GM15510 (cell line): ENCODE results near the gene IFIT5.

Experiments used
- POLR2A ChIP-seq: IDR thresholded peaks from 3 replicates; pipeline ENCODE4 v1.6.1; 2011; ENCODE audit warnings: borderline replicate concordance; ENCODE audit not compliant: insufficient read length; ENCODE audit errors: extremely low read depth

The IFIT5 gene

DNA sequence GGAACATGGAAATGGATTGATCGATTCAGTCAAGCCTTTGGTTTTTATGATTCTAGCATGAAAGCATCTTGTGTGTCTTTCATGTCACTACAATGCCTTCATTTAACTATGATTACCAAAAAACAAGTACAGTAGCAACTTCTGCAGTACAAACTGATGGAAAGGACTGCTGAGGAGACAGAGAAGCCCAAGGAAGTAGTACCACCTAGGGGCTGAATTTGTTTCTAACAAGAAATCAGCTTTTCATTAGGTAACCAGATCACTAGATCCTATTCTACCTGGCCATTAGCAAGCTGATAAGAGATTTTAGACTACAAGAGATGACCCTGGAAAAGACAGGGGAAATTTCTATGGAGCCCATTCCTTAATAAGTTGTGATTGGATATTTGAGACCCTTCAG, 25.1 kb upstream of the IFIT5 start:
- no peak for TF ChIP-seq POLR2A

GRCh38 chr10:89390476-89391225, 23.7 kb upstream of the IFIT5 start:
- TF ChIP-seq POLR2A, result no peak

GRCh38 chr10:89391907-89392756, 22.2 kb upstream of the IFIT5 start, which contains the start of gene IFIT1:
Gene IFIT1 (plus strand): TSS chr10:89392623. CDS start chr10:89392713, 90 bp downstream.
- TF ChIP-seq POLR2A, result peak; percentile 62

DNA sequence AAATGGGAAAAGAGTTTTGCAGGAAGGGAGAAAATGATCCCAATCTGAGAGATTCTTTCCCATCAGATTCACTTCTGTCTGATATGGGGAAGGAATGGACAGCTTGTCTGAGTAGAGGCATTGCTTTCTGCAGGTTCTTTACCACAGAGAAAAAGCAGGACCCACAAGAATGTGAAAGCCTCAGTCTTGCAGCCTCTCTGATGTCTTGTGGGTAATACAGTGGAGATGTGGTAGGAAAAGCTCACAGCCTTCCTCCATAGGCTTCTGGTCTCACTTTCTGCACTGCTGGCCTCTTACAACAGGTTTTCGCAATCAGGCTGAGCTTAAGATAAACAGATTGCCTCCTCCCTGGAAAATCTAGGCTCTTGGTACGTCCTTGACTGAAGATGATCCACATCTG, 21.4 kb upstream of the IFIT5 start:
- no peak for TF ChIP-seq POLR2A

GRCh38 chr10:89393898-89394297, 20.5 kb upstream of the IFIT5 start:
- no peak for TF ChIP-seq POLR2A

- TF ChIP-seq POLR2A, result no peak
Measured at GRCh38 chr10:89395141-89395540, 19.2 kb upstream of the IFIT5 start.

DNA sequence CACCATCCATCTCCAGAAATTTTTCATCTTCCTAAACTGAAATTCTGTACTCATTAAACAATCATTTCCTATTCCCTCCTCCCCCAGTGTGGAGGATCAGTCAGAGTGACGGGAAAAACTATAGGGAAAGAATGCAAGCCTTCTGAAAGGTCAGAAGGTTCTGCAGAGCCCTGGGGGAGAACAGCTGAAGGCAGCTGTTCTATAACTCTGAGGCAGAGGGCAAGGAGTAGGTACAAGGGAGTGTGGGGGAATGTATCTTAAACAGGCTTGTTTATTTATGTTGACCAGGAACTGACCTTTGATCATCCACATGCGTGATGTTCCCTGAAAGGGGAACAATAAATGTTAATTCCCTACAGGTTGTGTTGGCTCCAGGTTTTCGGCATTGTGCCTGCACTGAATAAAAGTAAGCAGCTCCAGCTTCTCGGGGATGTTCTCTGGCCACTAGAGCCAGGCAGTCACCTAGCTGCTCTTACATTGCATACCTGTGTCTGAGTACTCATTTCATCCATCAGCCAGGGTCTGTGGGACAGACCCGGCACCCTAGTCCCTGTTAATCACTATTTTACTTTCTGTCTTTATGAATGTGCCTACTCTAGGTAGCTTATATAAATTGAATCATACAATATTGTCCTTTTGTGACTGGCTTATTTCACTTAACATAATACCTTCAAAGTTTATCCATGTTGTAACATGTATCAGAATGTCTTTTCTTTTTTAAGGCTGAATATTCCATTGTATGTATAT, 16.2 kb upstream of the IFIT5 start:
- no peak for TF ChIP-seq POLR2A

DNA sequence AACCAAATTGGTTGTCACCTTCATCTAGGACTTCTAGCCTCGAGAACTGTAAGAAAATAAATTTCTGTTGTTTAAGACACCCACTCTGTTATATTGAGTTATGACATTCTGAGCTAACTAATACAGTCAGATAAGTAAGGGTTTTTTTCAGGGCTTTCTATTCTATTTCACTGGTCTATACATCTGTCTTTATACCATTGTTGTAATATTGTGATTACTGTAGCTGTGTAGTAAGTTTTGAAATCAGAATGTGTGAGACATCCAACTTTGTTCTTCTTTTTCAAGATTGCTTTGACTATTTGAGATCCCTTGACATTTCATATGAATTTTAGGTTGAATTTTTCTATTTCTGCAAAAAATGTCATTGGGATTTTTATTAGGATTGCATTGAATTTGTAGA, 14.4 kb upstream of the IFIT5 start:
- TF ChIP-seq POLR2A, result no peak

- TF ChIP-seq POLR2A, result no peak
Measured at GRCh38 chr10:89403043-89403442, 11.3 kb upstream of the IFIT5 start.

DNA sequence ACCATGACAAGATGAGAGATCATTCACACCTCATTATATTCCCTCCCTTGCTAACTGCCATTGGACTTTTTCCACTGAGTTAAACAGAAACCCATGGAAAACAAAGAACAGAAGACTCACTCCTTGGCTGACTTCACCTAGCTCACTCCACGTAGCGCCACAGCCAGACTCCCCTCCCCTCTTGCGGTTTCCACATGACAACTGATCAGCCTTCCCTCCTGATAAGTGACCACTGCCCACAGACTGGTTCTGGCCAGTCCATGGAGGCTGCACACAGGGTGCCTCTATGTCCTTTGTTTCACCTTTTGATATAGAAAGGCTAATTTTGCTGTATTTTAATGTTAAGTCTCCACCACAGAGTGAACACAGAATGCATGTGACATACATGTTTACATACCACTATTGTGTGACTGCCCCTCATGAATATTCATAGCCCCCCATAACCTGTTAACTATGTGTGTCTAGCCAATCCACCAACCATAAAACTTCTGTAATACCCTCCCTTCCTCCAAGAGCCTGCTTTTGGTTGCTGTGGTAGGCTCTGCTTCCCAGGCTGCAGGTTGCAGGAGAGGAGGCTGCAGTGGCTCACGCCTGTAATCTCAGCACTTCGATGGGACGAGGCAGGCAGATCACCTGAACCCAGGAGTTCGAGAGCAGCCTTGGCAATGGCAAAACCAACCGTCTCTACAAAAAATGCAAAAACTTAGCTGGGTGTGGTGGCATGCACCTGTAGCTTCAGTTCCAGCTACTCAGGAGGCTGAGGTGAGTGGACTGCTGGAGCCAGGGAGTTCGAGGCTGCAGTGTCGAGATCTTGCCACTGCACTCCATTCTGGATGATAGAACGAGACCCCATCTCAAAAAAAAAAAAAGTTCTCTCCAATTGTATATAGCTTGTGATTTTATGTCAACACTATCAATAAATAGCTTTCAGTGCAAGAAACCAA, 10.0 kb upstream of the IFIT5 start:
- no peak for TF ChIP-seq POLR2A

DNA sequence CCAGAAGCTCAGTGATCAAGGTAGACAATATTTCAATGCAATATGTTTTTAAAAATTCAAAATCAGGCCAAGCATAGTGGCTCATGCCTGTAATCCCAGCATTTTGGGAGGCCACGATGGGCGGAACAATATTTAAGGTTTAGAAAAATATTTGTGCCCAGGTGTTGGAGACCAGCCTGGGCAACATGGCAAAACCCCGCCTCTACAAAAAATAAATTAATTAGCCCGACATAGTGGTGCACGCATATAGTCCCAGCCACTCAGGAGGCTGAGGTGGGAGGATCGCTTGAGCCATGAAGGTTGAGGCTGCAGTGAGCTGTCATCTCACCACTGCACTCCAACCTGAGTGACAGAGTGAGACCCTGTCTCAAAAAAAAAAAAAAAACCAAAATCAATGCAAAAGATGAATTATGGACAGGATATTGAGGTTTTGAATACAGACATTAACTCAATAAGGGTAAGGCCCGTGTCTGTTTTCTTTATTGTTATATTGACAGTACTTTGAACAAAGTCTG, 913 bp upstream of the IFIT5 start:
- no peak for TF ChIP-seq POLR2A

GRCh38 chr10:89414879-89415821, 782 bp downstream of the IFIT5 start:
- TF ChIP-seq POLR2A, result no peak

DNA sequence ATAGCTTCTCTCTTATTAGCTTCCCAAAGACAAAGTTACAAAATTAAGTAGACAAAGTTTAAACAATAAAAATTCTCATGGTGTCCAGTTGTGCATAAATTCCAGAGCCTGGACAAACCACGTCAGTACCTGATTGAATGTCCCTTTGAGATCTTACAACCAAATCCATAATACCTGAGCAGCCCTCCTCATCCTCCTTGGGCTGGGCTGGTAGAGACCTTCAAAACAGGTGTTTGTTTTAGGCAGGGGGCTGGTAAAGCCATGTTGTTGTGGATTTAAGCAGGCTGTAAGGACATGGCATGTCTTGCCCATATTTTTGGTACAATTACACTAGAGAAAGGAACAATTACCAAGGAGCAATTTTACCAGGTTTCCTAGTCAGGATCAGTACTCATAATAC, 2.1 kb downstream of the IFIT5 start:
- TF ChIP-seq POLR2A, result no peak
